H9 (cell line): ENCODE results near the gene DYRK1A. TPM values are rescaled to one million over a fixed set of nuclear protein-coding genes. Genes with fewer than 3 reads are reported as not detected.

ENCODE experiments used
- DNase-seq: peaks from one replicate; pipeline ENCODE4 v3.0.0-alpha.2; 2017
- H2AFZ ChIP-seq: one replicate; pipeline ENCODE4 v1.6.1; 2013; ENCODE audit warnings: mild to moderate bottlenecking, low read length, control low read depth, moderate library complexity
- H2AK5ac ChIP-seq: 2 replicates; pipeline ENCODE4 v1.6.1; 2013; ENCODE audit warnings: low read length, control low read depth, mixed read lengths; ENCODE audit not compliant: insufficient read length
- H2BK120ac ChIP-seq: one replicate; pipeline ENCODE4 v1.6.1; 2013; ENCODE audit warnings: low read depth, mild to moderate bottlenecking, low read length, control low read depth, inconsistent platforms; ENCODE audit not compliant: poor library complexity, severe bottlenecking
- H2BK12ac ChIP-seq: 2 replicates; pipeline ENCODE4 v1.6.1; 2013; ENCODE audit warnings: low read length, control low read depth, mixed read lengths, low read depth; ENCODE audit not compliant: insufficient read length
- H2BK15ac ChIP-seq: 2 replicates; pipeline ENCODE4 v1.6.1; 2013; ENCODE audit warnings: low read depth, low read length, control low read depth
- H2BK20ac ChIP-seq: one replicate; pipeline ENCODE4 v1.6.1; 2013; ENCODE audit warnings: low read depth, mild to moderate bottlenecking, low read length, control low read depth, inconsistent platforms; ENCODE audit not compliant: poor library complexity, severe bottlenecking
- H2BK5ac ChIP-seq: 2 replicates; pipeline ENCODE4 v1.6.1; 2013; ENCODE audit warnings: low read length, control low read depth, mixed read lengths; ENCODE audit not compliant: insufficient read length
- H3K14ac ChIP-seq: 2 replicates; pipeline ENCODE4 v1.6.1; 2013; ENCODE audit warnings: low read length, control low read depth; ENCODE audit not compliant: insufficient read depth
- H3K18ac ChIP-seq: 2 replicates; pipeline ENCODE4 v1.6.1; 2013; ENCODE audit warnings: low read depth, mild to moderate bottlenecking, mixed read lengths, low read length, control low read depth; ENCODE audit not compliant: insufficient read length
- H3K23ac ChIP-seq: 2 replicates; pipeline ENCODE4 v1.6.1; 2013; ENCODE audit warnings: low read length, control low read depth, mixed read lengths, low read depth; ENCODE audit not compliant: insufficient read length
- H3K23me2 ChIP-seq: 2 replicates; pipeline ENCODE4 v1.6.1; 2013; ENCODE audit warnings: low read depth, mild to moderate bottlenecking, mixed read lengths, low read length, control low read depth; ENCODE audit not compliant: insufficient read length, poor library complexity, severe bottlenecking
- H3K27ac ChIP-seq: 2 replicates; pipeline ENCODE4 v1.5.1; 2013; ENCODE audit warnings: low read length, control low read depth, mixed read lengths, low read depth; ENCODE audit not compliant: insufficient read length
- H3K27me3 ChIP-seq: 2 replicates; pipeline ENCODE4 v1.6.1; 2013; ENCODE audit warnings: low read length, control low read depth, inconsistent platforms; ENCODE audit not compliant: insufficient read depth
- H3K4ac ChIP-seq: 2 replicates; pipeline ENCODE4 v1.6.1; 2013; ENCODE audit warnings: low read depth, mild to moderate bottlenecking, control low read depth, inconsistent platforms, low read length, moderate library complexity
- H3K4me1 ChIP-seq: 2 replicates; pipeline ENCODE4 v1.6.1; 2013; ENCODE audit warnings: low read length, control low read depth, inconsistent platforms; ENCODE audit not compliant: insufficient read depth
- H3K4me2 ChIP-seq: 2 replicates; pipeline ENCODE4 v1.6.1; 2013; ENCODE audit warnings: low read length, control low read depth, mixed read lengths; ENCODE audit not compliant: insufficient read length, insufficient read depth
- H3K56ac ChIP-seq: 2 replicates; pipeline ENCODE4 v1.6.1; 2013; ENCODE audit warnings: low read depth, mild to moderate bottlenecking, mixed read lengths, low read length, control low read depth; ENCODE audit not compliant: insufficient read length
- H3K79me1 ChIP-seq: 2 replicates; pipeline ENCODE4 v1.6.1; 2013; ENCODE audit warnings: low read depth, mild to moderate bottlenecking, moderate library complexity, low read length, control low read depth, inconsistent platforms; ENCODE audit not compliant: insufficient read depth, poor library complexity, severe bottlenecking
- H3K79me2 ChIP-seq: 2 replicates; pipeline ENCODE4 v1.6.1; 2013; ENCODE audit warnings: low read length, control low read depth, inconsistent platforms; ENCODE audit not compliant: insufficient read depth
- H3K9ac ChIP-seq: 2 replicates; pipeline ENCODE4 v1.6.1; 2013; ENCODE audit warnings: low read length, control low read depth, mixed read lengths; ENCODE audit not compliant: insufficient read length; ENCODE audit errors: extremely low read depth
- H3K9me3 ChIP-seq: one replicate; pipeline ENCODE4 v1.6.1; 2013; ENCODE audit warnings: low read depth, low read length, inconsistent platforms; ENCODE audit not compliant: control insufficient read depth
- H3T11ph ChIP-seq: one replicate; pipeline ENCODE4 v1.6.1; 2013; ENCODE audit warnings: mild to moderate bottlenecking, low read length, control low read depth, inconsistent platforms
- H4K20me1 ChIP-seq: one replicate; pipeline ENCODE4 v1.6.1; 2013; ENCODE audit not compliant: control insufficient read depth, insufficient read length, insufficient read depth
- H4K5ac ChIP-seq: 2 replicates; pipeline ENCODE4 v1.6.1; 2013; ENCODE audit warnings: low read depth, mild to moderate bottlenecking, mixed read lengths, low read length, control low read depth; ENCODE audit not compliant: insufficient read length
- H4K8ac ChIP-seq: replicated peaks from 2 replicates; pipeline ENCODE4 v1.6.1; 2013; ENCODE audit warnings: low read length, control low read depth, mixed read lengths, low read depth; ENCODE audit not compliant: insufficient read length
- H4K91ac ChIP-seq: 2 replicates; pipeline ENCODE4 v1.6.1; 2013; ENCODE audit warnings: low read depth, mild to moderate bottlenecking, moderate library complexity, mixed read lengths, low read length, control low read depth; ENCODE audit not compliant: insufficient read length
- H3K27ac Mint-ChIP-seq, 3 experiments: 2 replicates in 2 of 3; 3 replicates in 1 of 3; pipeline ENCODE4 v1.8.0; 2020 to 2021; ENCODE audit warnings: mixed read lengths in 3 of 3, mild to moderate bottlenecking in 1 of 3, moderate library complexity in 1 of 3
- H3K27me3 Mint-ChIP-seq: 2 replicates; pipeline ENCODE4 v1.8.0; 2021; ENCODE audit warnings: low read depth, mild to moderate bottlenecking, moderate library complexity, mixed read lengths
- H3K36me3 Mint-ChIP-seq, 3 experiments: 2 replicates in 2 of 3; 3 replicates in 1 of 3; pipeline ENCODE4 v1.8.0; 2020 to 2021; ENCODE audit warnings: low read depth in 3 of 3, mixed read lengths in 3 of 3; ENCODE audit not compliant: insufficient read depth in 1 of 3
- H3K4me1 Mint-ChIP-seq, 2 experiments: 2 replicates each; pipeline ENCODE4 v1.8.0; 2020; ENCODE audit warnings: mixed read lengths in 2 of 2
- H3K4me3 Mint-ChIP-seq, 2 experiments: 2 replicates in 1 of 2; 3 replicates in 1 of 2; pipeline ENCODE4 v1.8.0; 2020 to 2021; ENCODE audit warnings: mild to moderate bottlenecking in 2 of 2, mixed read lengths in 2 of 2, moderate library complexity in 1 of 2
- H3K9me3 Mint-ChIP-seq, 2 experiments: 2 replicates in 1 of 2; 3 replicates in 1 of 2; pipeline ENCODE4 v1.8.0; 2020; ENCODE audit warnings: mild to moderate bottlenecking in 2 of 2, mixed read lengths in 2 of 2, moderate library complexity in 1 of 2
- CTCF ChIP-seq: fragments of 200-600 bp; sonication (generic); conservative IDR thresholded peaks from 3 replicates; pipeline ENCODE4 v1.8.0; 2021; ENCODE audit warnings: antibody characterized with exemption, mild to moderate bottlenecking
- WGBS: extraction: QIAGEN DNeasy Blood & Tissue Kit; methylation state at CpG from one replicate; pipeline ENCODE4 v1.1.7; 2013; ENCODE audit warnings: missing lambda C conversion rate, low lambda C conversion rate, mixed read lengths; ENCODE audit not compliant: insufficient read length; ENCODE audit errors: extremely low coverage; 5-methylcytosine and 5-hydroxymethylcytosine counted together
- total RNA-seq: library from RNA; stranded (reverse); gene quantifications from 2 replicates; pipeline ENCODE4 v1.2.1, GENCODE V29; 2021

Gene DYRK1A
- total RNA-seq, 1 experiment from 2014 or later: 73.6 TPM

DNA sequence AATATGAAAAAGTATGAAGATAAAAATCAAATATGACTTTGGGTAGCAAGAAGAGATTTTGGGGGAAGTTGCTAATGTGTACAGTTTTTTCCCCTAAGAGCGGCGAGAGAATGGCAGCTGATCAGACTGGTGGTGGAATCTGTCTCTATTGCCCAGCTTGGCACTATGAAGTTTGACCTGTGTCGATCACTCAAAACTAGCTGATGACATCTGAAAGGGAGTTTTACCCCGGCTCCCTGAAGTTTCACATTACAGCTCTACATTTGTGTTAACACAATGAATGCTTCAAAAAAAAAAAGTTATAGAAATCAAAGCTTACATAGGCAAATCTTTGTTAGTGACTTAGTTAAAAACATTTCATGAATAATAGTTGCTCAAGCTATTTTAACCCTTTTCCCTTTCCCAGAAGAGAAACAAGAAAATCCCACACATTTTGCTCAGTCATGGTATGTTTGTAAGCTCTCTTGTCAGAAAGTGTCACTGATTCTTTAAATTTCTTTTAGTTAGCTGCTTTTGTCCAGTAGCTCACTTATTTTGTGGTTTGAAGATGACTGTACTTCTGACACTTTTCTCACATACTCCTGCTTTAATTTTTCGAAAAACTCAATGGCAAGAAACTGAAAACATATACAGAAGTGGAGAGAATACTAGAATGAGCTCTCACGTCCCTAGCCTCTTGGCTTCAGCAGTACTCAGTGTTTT, 41.3 kb downstream of the DYRK1A start:
- no peak overlapping the region for H3K4me2 ChIP-seq
- H3K4me1 ChIP-seq: no peaks in the 10 kb centered on the region
- H3K9ac ChIP-seq: no peak overlapping the region
- H3K36me3 Mint-ChIP-seq: peaks cover 2 to 14% (median 3%) of the 10 kb centered on the region in 3 experiments; a peak in 4 of 7 replicates
- H2BK12ac ChIP-seq: no peak overlapping the region
- H3K9me3 Mint-ChIP-seq: peaks cover 2 to 4% of the 10 kb centered on the region in 2 experiments; a peak in 3 of 5 replicates
- no peak overlapping the region for H3K14ac ChIP-seq
- peak overlapping the region in 2 of 3 experiments; percentile 16 to 32; a peak in 2 of 7 replicates for H3K27ac Mint-ChIP-seq
- no peak overlapping the region for H3K23ac ChIP-seq
- no peak overlapping the region for H3K56ac ChIP-seq
- no peak overlapping the region for H2BK15ac ChIP-seq
- H3K9me3 ChIP-seq: no peaks in the 10 kb centered on the region
- no peak overlapping the region for H3K4ac ChIP-seq
- no peak overlapping the region for H3T11ph ChIP-seq
- H3K23me2 ChIP-seq: no peaks in the 10 kb centered on the region
- H3K4me3 Mint-ChIP-seq: no peak overlapping the region
- no peak overlapping the region for H4K8ac ChIP-seq
- H3K4me1 Mint-ChIP-seq: peaks cover 40 to 46% of the 10 kb centered on the region in 2 experiments
- no peaks in the 10 kb centered on the region for H3K27me3 Mint-ChIP-seq
- no peak for TF ChIP-seq CTCF
- H3K79me1 ChIP-seq: peaks cover 3% of the 10 kb centered on the region
- no peak overlapping the region for H2AK5ac ChIP-seq
- no peaks in the 10 kb centered on the region for H4K20me1 ChIP-seq
- no peak overlapping the region for H4K5ac ChIP-seq
- no peak overlapping the region for H4K91ac ChIP-seq
- H2AFZ ChIP-seq: no peak overlapping the region
- H3K27me3 ChIP-seq: no peaks in the 10 kb centered on the region
- no peak overlapping the region for H3K27ac ChIP-seq
- no peak overlapping the region for H2BK120ac ChIP-seq
- WGBS: no CpG with 5 or more reads among the region's 6 CpGs
- H3K79me2 ChIP-seq: peaks cover 77% of the 10 kb centered on the region
- H3K18ac ChIP-seq: no peak overlapping the region
- H2BK5ac ChIP-seq: no peak overlapping the region
- H2BK20ac ChIP-seq: no peak overlapping the region
- DNase-seq: no peak
